ENCODE measurements around the gene NIPA2. TPM values are rescaled to one million over a fixed set of nuclear protein-coding genes. Genes with fewer than 3 reads are reported as not detected.

Gene NIPA2
- total and polyA plus RNA-seq, 2 of the 13 experiments (the other 11 are each of a cell fraction or from before 2014, with no cell fraction given): 29.0 to 56.2 TPM

DNA sequence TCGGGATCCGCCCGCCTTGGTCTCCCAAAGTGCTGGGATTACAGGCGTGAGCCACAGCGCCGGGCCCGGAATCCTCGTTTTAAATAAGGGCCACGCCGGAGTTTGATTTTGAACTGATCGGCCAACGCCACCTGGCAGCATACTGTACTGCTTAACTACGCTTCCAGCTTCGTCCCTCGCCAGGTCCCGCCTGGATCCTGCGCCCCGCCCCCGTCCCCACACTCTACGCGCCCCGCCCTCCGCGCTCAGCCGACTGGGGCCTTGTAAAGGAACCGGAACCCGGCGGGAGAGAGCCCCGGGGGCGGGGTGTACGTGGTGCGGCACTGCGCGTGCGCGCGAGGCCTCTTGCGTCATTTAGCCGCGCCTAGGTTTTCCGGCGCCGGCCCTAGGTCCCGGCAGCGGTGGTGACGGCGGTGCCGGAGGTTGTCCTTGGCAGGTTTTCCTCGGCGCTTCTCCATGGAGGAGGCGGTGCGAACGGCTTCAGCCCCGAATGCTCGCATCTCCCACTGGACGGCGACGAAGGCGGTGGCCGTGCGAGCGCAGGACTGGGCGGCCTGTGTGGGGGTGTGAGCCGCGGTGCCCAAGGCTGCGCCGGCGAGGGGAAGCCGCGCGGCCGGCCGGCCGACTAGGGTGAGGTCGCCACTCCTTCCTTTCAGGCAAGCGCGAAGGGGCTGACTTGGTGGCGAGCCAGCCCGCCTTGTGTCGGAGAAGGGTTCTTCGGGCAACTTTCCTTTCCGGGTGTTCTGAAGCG, at the start of gene NIPA2 (continued):
- peak; percentile 73 for TF ChIP-seq SALL1 (CRISPR knock-in tag; IDR thresholded peaks at IDR 0.05)
- peak; percentile 60; the same call in 1 of the 2 replicates for TF ChIP-seq EED (CRISPR knock-in tag; IDR thresholded peaks at IDR 0.05)
- no peak for TF ChIP-seq ZNF317 (CRISPR knock-in tag; IDR thresholded peaks at IDR 0.05)
- peak; percentile 70; the same call in 1 of the 2 replicates for TF ChIP-seq ZMAT3 (CRISPR knock-in tag; conservative IDR thresholded peaks at IDR 0.05)
- TF ChIP-seq GABPB1 (CRISPR knock-in tag; IDR thresholded peaks at IDR 0.05): peak; percentile 95
- TF ChIP-seq, protein P1, sequence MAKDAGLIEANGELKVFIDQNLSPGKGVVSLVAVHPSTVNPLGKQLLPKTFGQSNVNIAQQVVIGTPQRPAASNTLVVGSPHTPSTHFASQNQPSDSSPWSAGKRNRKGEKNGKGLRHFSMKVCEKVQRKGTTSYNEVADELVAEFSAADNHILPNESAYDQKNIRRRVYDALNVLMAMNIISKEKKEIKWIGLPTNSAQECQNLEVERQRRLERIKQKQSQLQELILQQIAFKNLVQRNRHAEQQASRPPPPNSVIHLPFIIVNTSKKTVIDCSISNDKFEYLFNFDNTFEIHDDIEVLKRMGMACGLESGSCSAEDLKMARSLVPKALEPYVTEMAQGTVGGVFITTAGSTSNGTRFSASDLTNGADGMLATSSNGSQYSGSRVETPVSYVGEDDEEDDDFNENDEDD (CRISPR knock-in tag; IDR thresholded peaks at IDR 0.05; ENCODE audit: borderline replicate concordance): peak; percentile 25; the same call in 1 of the 2 replicates
- TF ChIP-seq GLI4 (CRISPR knock-in tag; IDR thresholded peaks at IDR 0.05; ENCODE audit: borderline replicate concordance): peak; percentile 27; the same call in 1 of the 2 replicates

DNA sequence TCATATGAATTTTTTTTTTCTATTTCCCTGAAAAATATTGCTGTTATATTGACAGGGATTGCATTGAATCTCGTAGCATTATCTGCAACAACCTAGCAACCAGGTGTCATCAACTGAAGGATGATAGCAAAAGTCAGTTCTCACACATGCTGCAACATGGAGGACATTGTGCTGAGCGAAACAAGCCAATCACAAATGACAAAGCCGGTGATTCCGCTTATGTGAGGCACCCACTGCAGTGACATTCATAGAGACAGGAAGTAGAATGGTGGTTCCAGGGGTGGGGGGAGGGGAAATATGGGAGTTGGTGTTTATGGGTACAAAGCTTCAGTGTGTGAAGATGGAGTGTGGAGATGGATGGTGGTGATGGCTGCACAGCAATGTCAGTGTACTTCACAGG, 44.4 kb upstream of the NIPA2 start:
- Histone ChIP-seq H3K4me1 (ENCODE audit: insufficient read depth, low read length) (no peaks in the 10 kb centered on the region; the same call in 1 of the 2 replicates), H3K4me2 (ENCODE audit: low read depth, low read length) (no peak overlapping the region), H3K4me3 (replicated peaks in 1 of 3; ENCODE audit: insufficient read depth in 1 of 3, low read depth in 2 of 3, low read length in 3 of 3) (no peak overlapping the region), H3K9me3 (ENCODE audit: low read length) (no peaks in the 10 kb centered on the region), H3K36me3 (replicated peaks in 1 of 2; ENCODE audit: control insufficient read depth in 1 of 2, insufficient read depth in 2 of 2, low read length in 2 of 2) (peaks cover 0 to 2% of the 10 kb centered on the region in 2 experiments; a peak in 2 of 5 replicates), H3K9ac (ENCODE audit: insufficient read depth, low read depth, low read length) (no peak overlapping the region), H2AFZ (ENCODE audit: low read length) (no peak overlapping the region), H3K27me3 (ENCODE audit: control insufficient read depth in 1 of 2, insufficient read depth in 2 of 2, low read length in 2 of 2) (no peaks in the 10 kb centered on the region), H4K20me1 (ENCODE audit: insufficient read depth, low read length) (no peaks in the 10 kb centered on the region), H3K27ac (ENCODE audit: extremely low read length, insufficient read depth, low read length) (no peak overlapping the region), H3K79me2 (ENCODE audit: insufficient read depth, low read length) (peaks cover 74% of the 10 kb centered on the region)
- intact Hi-C loops (cut with micrococcal nuclease; ENCODE audit: unreplicated experiment): no loop called here
- in situ Hi-C loops (cut with HindIII; ENCODE audit: extremely low pct_ligation_motif_present, low pct_unique_long_range_greater_than_20kb): no loop called here
- BruUV-seq (replicated peaks): no TSS peak
- ATAC-seq: no peak
- POLR2A ChIA-PET: no interaction called here
- DNase-seq (ENCODE audit: low spot score): no peak
- CTCF ChIA-PET (ENCODE audit: low intra/inter-chr PET ratio, low total read pairs): no interaction called here
- WGBS (ENCODE audit: low lambda C conversion rate): 100% methylated on average over 4 of the region's 4 CpGs
- FAIRE-seq: no peak
- TF ChIP-seq, protein P2, sequence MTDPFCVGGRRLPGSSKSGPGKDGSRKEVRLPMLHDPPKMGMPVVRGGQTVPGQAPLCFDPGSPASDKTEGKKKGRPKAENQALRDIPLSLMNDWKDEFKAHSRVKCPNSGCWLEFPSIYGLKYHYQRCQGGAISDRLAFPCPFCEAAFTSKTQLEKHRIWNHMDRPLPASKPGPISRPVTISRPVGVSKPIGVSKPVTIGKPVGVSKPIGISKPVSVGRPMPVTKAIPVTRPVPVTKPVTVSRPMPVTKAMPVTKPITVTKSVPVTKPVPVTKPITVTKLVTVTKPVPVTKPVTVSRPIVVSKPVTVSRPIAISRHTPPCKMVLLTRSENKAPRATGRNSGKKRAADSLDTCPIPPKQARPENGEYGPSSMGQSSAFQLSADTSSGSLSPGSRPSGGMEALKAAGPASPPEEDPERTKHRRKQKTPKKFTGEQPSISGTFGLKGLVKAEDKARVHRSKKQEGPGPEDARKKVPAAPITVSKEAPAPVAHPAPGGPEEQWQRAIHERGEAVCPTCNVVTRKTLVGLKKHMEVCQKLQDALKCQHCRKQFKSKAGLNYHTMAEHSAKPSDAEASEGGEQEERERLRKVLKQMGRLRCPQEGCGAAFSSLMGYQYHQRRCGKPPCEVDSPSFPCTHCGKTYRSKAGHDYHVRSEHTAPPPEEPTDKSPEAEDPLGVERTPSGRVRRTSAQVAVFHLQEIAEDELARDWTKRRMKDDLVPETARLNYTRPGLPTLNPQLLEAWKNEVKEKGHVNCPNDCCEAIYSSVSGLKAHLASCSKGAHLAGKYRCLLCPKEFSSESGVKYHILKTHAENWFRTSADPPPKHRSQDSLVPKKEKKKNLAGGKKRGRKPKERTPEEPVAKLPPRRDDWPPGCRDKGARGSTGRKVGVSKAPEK (CRISPR knock-in tag; IDR thresholded peaks at IDR 0.05; ENCODE audit: borderline replicate concordance): no peak
- TF ChIP-seq, protein P3, sequence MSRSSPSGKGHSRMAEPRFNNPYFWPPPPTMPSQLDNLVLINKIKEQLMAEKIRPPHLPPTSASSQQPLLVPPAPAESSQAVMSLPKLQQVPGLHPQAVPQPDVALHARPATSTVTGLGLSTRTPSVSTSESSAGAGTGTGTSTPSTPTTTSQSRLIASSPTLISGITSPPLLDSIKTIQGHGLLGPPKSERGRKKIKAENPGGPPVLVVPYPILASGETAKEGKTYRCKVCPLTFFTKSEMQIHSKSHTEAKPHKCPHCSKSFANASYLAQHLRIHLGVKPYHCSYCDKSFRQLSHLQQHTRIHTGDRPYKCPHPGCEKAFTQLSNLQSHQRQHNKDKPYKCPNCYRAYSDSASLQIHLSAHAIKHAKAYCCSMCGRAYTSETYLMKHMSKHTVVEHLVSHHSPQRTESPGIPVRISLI (CRISPR knock-in tag; IDR thresholded peaks at IDR 0.05; ENCODE audit: borderline replicate concordance): no peak
- TF ChIP-seq, protein P4, sequence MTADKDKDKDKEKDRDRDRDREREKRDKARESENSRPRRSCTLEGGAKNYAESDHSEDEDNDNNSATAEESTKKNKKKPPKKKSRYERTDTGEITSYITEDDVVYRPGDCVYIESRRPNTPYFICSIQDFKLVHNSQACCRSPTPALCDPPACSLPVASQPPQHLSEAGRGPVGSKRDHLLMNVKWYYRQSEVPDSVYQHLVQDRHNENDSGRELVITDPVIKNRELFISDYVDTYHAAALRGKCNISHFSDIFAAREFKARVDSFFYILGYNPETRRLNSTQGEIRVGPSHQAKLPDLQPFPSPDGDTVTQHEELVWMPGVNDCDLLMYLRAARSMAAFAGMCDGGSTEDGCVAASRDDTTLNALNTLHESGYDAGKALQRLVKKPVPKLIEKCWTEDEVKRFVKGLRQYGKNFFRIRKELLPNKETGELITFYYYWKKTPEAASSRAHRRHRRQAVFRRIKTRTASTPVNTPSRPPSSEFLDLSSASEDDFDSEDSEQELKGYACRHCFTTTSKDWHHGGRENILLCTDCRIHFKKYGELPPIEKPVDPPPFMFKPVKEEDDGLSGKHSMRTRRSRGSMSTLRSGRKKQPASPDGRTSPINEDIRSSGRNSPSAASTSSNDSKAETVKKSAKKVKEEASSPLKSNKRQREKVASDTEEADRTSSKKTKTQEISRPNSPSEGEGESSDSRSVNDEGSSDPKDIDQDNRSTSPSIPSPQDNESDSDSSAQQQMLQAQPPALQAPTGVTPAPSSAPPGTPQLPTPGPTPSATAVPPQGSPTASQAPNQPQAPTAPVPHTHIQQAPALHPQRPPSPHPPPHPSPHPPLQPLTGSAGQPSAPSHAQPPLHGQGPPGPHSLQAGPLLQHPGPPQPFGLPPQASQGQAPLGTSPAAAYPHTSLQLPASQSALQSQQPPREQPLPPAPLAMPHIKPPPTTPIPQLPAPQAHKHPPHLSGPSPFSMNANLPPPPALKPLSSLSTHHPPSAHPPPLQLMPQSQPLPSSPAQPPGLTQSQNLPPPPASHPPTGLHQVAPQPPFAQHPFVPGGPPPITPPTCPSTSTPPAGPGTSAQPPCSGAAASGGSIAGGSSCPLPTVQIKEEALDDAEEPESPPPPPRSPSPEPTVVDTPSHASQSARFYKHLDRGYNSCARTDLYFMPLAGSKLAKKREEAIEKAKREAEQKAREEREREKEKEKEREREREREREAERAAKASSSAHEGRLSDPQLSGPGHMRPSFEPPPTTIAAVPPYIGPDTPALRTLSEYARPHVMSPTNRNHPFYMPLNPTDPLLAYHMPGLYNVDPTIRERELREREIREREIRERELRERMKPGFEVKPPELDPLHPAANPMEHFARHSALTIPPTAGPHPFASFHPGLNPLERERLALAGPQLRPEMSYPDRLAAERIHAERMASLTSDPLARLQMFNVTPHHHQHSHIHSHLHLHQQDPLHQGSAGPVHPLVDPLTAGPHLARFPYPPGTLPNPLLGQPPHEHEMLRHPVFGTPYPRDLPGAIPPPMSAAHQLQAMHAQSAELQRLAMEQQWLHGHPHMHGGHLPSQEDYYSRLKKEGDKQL (CRISPR knock-in tag; IDR thresholded peaks at IDR 0.05; ENCODE audit: low read depth): no peak
- TF ChIP-seq SNAPC2 (CRISPR knock-in tag; IDR thresholded peaks at IDR 0.05): no peak
